ENCODE results near the gene ZNF184. TPM values are rescaled to one million over a fixed set of nuclear protein-coding genes. Genes with fewer than 3 reads are reported as not detected.

The ZNF184 gene
- 10 to 100 TPM; 11.6 to 12.3 TPM for total RNA-seq

- ATAC-seq (peak; percentile 84), DNase-seq (peak; percentile 91)
- Mint-ChIP-seq H3K36me3 (ENCODE audit: low read depth) (peaks cover 33% of the 10 kb centered on the region), H3K4me3 (peak within 1 kb of the TSS; percentile 84), H3K9me3 (ENCODE audit: insufficient read depth) (peaks cover 7% of the 10 kb centered on the region), H3K27ac (peak within 1 kb of the TSS; percentile 90), H3K4me1 (ENCODE audit: low read depth) (peaks cover 39% of the 10 kb centered on the region), H3K27me3 (ENCODE audit: low read depth) (peaks cover 4% of the 10 kb centered on the region)
- POLR2A ChIA-PET, result interaction anchor here (0.7 to 1.9 kb wide), 19 partner anchors 30 to 1452 kb away, joined by 3 to 8 read pairs (median 3); partner anchors contain the start of gene ZNF391
- CTCF ChIA-PET, result interaction anchor here (0.9 to 1.3 kb wide), 3 partner anchors 15 to 280 kb away, joined by 3 read pairs; no protein-coding TSS in a partner anchor
Observed at GRCh38 chr6:27472617-27473400, at the start of gene ZNF184. ZNF184 (minus strand) TSS chr6:27473105; CDS start chr6:27472294, 811 bp downstream.

- Mint-ChIP-seq H3K4me1 (ENCODE audit: low read depth) (peaks cover 11% of the 10 kb centered on the region), H3K27me3 (ENCODE audit: low read depth) (peaks cover 28% of the 10 kb centered on the region), H3K36me3 (ENCODE audit: low read depth) (no peaks in the 10 kb centered on the region), H3K9me3 (ENCODE audit: insufficient read depth) (no peaks in the 10 kb centered on the region), H3K27ac (peak overlapping the region; percentile 47), H3K4me3 (peak overlapping the region; percentile 70)
- CTCF ChIA-PET, result interaction anchor here (0.7 to 2.4 kb wide), 32 partner anchors 8 to 438 kb away, joined by 3 to 40 read pairs (median 4); partner anchors contain the start of genes POM121L2 and ZNF184
- peak; percentile 85 for ATAC-seq
- POLR2A ChIA-PET, result interaction anchor here (1.5 kb wide), 2 partner anchors 40 to 90 kb away, joined by 3 to 4 read pairs; no protein-coding TSS in a partner anchor
- DNase-seq, result peak; percentile 65
Observed at GRCh38 chr6:27518881-27519795, 46.2 kb upstream of the ZNF184 start.

DNA sequence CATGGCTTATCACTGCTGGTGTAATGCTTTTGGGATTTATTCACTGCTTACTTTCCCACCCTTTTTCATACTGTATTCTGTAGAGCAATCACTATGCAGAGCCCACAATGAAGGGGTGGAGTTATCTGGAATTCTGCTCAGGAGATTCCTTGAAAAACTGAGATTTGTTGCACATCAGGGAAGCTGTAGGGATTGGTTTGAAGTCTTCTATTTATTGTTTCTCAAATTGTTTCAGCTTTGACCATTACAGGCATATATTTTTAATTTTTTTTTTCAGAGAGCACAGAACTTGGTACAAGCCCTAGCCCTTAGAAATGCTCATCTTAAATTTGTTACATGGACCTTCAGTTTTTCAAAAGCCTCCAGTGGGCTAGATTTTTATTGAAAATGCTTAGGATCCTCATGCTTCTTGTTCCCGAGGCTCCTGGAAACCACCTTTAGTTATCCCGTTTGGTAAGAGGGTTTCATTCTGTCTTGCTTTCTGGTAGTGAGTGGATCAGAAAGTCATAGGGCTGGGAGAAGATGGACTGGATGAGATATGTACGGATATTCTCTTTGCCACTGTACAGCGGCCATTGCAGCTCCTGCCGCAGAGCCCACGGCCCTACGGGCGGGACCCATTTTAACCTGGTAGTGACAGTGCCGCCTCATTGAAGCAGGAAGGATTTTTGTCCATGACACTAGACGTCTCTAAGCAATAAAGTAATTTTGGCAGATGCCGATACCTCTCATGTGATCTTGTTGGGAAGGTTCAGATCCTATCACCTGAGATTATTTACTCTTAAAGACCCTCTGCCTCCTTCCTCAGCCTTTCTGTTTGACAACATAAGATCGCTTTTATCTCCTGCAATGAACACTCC is 45.3 kb upstream of the ZNF184 start:
- no peaks in the 10 kb centered on the region for H3K36me3 Mint-ChIP-seq (ENCODE audit: low read depth)
- ATAC-seq, result no peak
- peaks cover 11% of the 10 kb centered on the region for H3K4me1 Mint-ChIP-seq (ENCODE audit: low read depth)
- peak overlapping the region; percentile 70 for H3K4me3 Mint-ChIP-seq
- H3K9me3 Mint-ChIP-seq (ENCODE audit: insufficient read depth), result no peaks in the 10 kb centered on the region
- H3K27me3 Mint-ChIP-seq (ENCODE audit: low read depth), result peaks cover 26% of the 10 kb centered on the region
- no peak overlapping the region for H3K27ac Mint-ChIP-seq
- ChIA-PET POLR2A (interaction anchor here (1.5 kb wide), 2 partner anchors 39 to 91 kb away, joined by 3 to 4 read pairs; no protein-coding TSS in a partner anchor), CTCF (interaction anchor here (0.7 to 2.4 kb wide), 25 partner anchors 9 to 377 kb away, joined by 3 to 40 read pairs (median 4); partner anchors contain the start of gene POM121L2)
- DNase-seq, result no peak

GRCh38 chr6:27517238-27517637 is 44.3 kb upstream of the ZNF184 start:
- DNase-seq (no peak), ATAC-seq (no peak)
- Mint-ChIP-seq H3K27ac (no peak overlapping the region), H3K4me1 (ENCODE audit: low read depth) (peaks cover 11% of the 10 kb centered on the region), H3K36me3 (ENCODE audit: low read depth) (no peaks in the 10 kb centered on the region), H3K9me3 (ENCODE audit: insufficient read depth) (no peaks in the 10 kb centered on the region), H3K27me3 (ENCODE audit: low read depth) (peaks cover 33% of the 10 kb centered on the region), H3K4me3 (no peak overlapping the region)
- POLR2A ChIA-PET, result no interaction called here
- CTCF ChIA-PET, result interaction anchor here (1.5 to 2.4 kb wide), 3 partner anchors 10 to 235 kb away, joined by 7 to 40 read pairs (median 22); no protein-coding TSS in a partner anchor

- H3K4me3 Mint-ChIP-seq, result no peak overlapping the region
- H3K27ac Mint-ChIP-seq, result no peak overlapping the region
- H3K27me3 Mint-ChIP-seq (ENCODE audit: low read depth), result peaks cover 42% of the 10 kb centered on the region
- ATAC-seq (no peak), DNase-seq (no peak)
- CTCF ChIA-PET, result no interaction called here
- POLR2A ChIA-PET, result interaction anchor here (0.7 kb wide), 1 partner anchor 11 kb away, joined by 3 read pairs; no protein-coding TSS in a partner anchor
- H3K36me3 Mint-ChIP-seq (ENCODE audit: low read depth), result no peaks in the 10 kb centered on the region
- peaks cover 11% of the 10 kb centered on the region for H3K4me1 Mint-ChIP-seq (ENCODE audit: low read depth)
- H3K9me3 Mint-ChIP-seq (ENCODE audit: insufficient read depth), result no peaks in the 10 kb centered on the region
Observed at GRCh38 chr6:27514906-27515495, 42.1 kb upstream of the ZNF184 start.

GRCh38 chr6:27512525-27512924 is 39.6 kb upstream of the ZNF184 start:
- Mint-ChIP-seq H3K4me1 (ENCODE audit: low read depth) (no peaks in the 10 kb centered on the region), H3K9me3 (ENCODE audit: insufficient read depth) (no peaks in the 10 kb centered on the region), H3K27me3 (ENCODE audit: low read depth) (peaks cover 49% of the 10 kb centered on the region), H3K36me3 (ENCODE audit: low read depth) (no peaks in the 10 kb centered on the region), H3K4me3 (no peak overlapping the region), H3K27ac (no peak overlapping the region)
- DNase-seq (no peak), ATAC-seq (no peak)
- POLR2A ChIA-PET, result interaction anchor here (1.0 kb wide), 1 partner anchor 32 kb away, joined by 4 read pairs; no protein-coding TSS in a partner anchor
- CTCF ChIA-PET, result no interaction called here

DNA sequence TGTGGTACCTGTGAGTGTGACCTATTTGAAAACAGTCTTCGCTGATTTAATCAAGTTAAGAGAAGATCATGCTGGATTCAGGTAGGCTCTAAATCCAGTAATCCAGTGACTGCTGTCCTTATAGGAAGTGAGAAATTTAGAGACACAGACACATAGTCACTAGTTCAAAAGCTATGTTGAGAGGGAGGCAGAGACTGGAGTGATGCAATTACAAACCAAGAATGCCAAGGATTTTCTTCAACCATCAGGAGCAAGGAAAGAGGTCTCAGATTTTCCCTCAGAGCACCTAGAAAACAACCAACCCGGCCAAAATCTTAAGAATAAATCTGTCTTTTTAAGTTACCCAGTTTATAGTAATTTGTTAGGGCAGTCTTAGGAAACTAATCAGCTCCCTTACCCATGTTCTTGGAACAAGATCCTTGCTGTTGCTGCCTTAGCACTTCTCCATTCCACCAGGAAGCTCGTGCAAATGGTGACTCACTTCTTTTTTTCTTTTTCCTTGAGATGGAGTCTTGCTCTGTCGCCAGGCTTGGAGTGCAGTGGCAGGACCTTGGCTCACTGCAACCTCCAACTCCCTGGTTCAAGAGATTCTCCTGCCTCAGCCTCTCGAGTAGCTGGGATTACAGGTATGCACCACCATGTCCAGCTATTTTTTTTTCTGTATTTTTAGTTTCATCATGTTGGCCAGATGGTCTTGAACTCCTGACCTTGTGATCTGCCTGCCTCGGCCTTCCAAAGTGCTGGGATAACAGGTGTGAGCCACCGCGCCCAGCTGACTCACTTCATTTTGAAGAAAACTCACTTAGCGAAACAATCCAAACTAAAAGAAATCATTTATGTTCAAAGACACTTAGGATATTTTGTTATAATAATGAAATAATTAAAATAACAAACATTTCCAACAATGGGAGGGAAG is 34.4 kb upstream of the ZNF184 start:
- ATAC-seq (no peak), DNase-seq (no peak)
- ChIA-PET CTCF (interaction anchor here (1.0 to 5.9 kb wide), 3 partner anchors 11 to 245 kb away, joined by 3 to 40 read pairs (median 4); no protein-coding TSS in a partner anchor), POLR2A (no interaction called here)
- peaks cover 28% of the 10 kb centered on the region for H3K27me3 Mint-ChIP-seq (ENCODE audit: low read depth)
- H3K4me1 Mint-ChIP-seq (ENCODE audit: low read depth), result peaks cover 13% of the 10 kb centered on the region
- H3K9me3 Mint-ChIP-seq (ENCODE audit: insufficient read depth), result no peaks in the 10 kb centered on the region
- no peaks in the 10 kb centered on the region for H3K36me3 Mint-ChIP-seq (ENCODE audit: low read depth)
- H3K4me3 Mint-ChIP-seq, result no peak overlapping the region
- no peak overlapping the region for H3K27ac Mint-ChIP-seq

DNA sequence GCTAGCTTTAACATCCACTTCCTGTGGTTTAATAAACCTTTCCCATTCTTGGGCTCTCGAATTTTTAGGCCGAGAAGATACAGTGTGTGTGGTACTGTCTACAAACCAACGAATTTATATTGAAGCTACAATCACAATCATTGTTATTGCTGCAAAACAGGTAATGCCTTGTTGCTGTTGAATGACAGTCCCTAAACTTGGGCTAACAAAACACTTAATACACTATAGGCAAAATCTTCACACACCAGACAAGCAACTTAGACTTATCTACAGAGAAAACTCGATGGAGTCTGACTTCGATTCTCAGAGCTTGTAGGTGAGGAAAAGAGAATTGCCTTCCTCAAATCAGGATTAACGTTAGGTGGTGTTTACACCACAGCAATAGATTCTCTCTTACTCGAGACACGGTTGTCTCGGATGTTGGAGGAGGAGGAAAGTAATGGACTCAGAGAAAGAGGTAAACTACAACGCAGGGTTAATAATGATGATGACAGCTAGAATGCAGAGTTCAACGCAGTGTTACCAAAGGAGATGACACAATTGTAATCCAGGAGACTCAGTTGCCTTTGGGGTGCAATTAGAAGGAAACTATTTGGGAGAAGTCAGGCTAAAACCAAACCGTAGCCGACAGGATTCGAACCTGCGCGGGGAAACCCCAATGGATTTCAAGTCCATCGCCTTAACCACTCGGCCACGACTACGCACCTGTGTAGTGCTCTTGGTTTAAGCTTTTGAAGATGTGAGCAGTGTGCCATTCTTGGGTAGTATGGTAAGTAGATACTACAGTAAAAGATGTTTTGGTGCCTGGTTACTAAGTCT is 32.5 kb upstream of the ZNF184 start:
- peaks cover 20% of the 10 kb centered on the region for H3K4me1 Mint-ChIP-seq (ENCODE audit: low read depth)
- peak; percentile 34 for DNase-seq
- POLR2A ChIA-PET, result interaction anchor here (0.6 to 1.4 kb wide), 4 partner anchors 26 to 388 kb away, joined by 3 to 4 read pairs (median 3); partner anchors contain the start of gene ZNF184

GRCh38 chr6:27503436-27504030 is 30.6 kb upstream of the ZNF184 start:
- peak; percentile 54 for ATAC-seq
- ChIA-PET CTCF (interaction anchor here (0.6 to 1.1 kb wide), 3 partner anchors 50 to 1512 kb away, joined by 3 to 4 read pairs (median 4); no protein-coding TSS in a partner anchor), POLR2A (interaction anchor here (0.6 to 0.8 kb wide), 2 partner anchors 12 to 88 kb away, joined by 3 to 4 read pairs; no protein-coding TSS in a partner anchor)
- peaks cover 22% of the 10 kb centered on the region for H3K4me1 Mint-ChIP-seq (ENCODE audit: low read depth)
- peak overlapping the region; percentile 76 for H3K4me3 Mint-ChIP-seq
- DNase-seq, result peak; percentile 83
- H3K36me3 Mint-ChIP-seq (ENCODE audit: low read depth), result no peaks in the 10 kb centered on the region
- no peaks in the 10 kb centered on the region for H3K9me3 Mint-ChIP-seq (ENCODE audit: insufficient read depth)
- H3K27ac Mint-ChIP-seq, result peak overlapping the region; percentile 74
- peaks cover 31% of the 10 kb centered on the region for H3K27me3 Mint-ChIP-seq (ENCODE audit: low read depth)

More for the DNA sequence above, 32.5 kb upstream of the ZNF184 start:
- H3K9me3 Mint-ChIP-seq (ENCODE audit: insufficient read depth), result no peaks in the 10 kb centered on the region
- H3K27ac Mint-ChIP-seq, result no peak overlapping the region
- H3K27me3 Mint-ChIP-seq (ENCODE audit: low read depth), result peaks cover 27% of the 10 kb centered on the region
- H3K36me3 Mint-ChIP-seq (ENCODE audit: low read depth), result no peaks in the 10 kb centered on the region
- no peak for ATAC-seq
- no peak overlapping the region for H3K4me3 Mint-ChIP-seq
- CTCF ChIA-PET, result interaction anchor here (1.5 to 5.9 kb wide), 5 partner anchors 13 to 247 kb away, joined by 4 to 40 read pairs (median 7); no protein-coding TSS in a partner anchor
